Breast epithelium (tissue), 4 donors: ENCODE measurements around the gene AUH. TPM values are rescaled to one million over a fixed set of nuclear protein-coding genes. Genes with fewer than 3 reads are reported as not detected.
A peak's percentile ranks its signal among the peaks of the same experiment; 100 is the strongest.

Source experiments
- DNase-seq, 2 donors: peaks; one replicate each; pipeline ENCODE4 v3.0.0-alpha.2; 2019; ENCODE audit warnings: low spot score in 2 of 2
- H3K27ac ChIP-seq, 2 donors: fragments of 200-600 bp; sonication (generic) in 1 of 2; one replicate each; pipeline ENCODE4 v1.5.1; 2016 to 2019; ENCODE audit warnings: mild to moderate bottlenecking in 1 of 2
- H3K27me3 ChIP-seq, 2 donors: fragments of 200-600 bp; sonication (generic) in 1 of 2; one replicate each; pipeline versions ENCODE4 v1.5.1 to v1.6.0; 2017 to 2019; ENCODE audit warnings: control low read depth in 1 of 2, mild to moderate bottlenecking in 1 of 2
- H3K36me3 ChIP-seq: fragments of 200-600 bp; one replicate; pipeline ENCODE4 v1.5.1; 2019
- H3K4me1 ChIP-seq, 2 donors: fragments of 200-600 bp; sonication (generic); one replicate each; pipeline ENCODE4 v1.5.1; 2016 to 2019; ENCODE audit warnings: control low read depth in 1 of 2
- H3K4me3 ChIP-seq, 3 donors: fragments of 200-600 bp; sonication (generic); 1 replicate in 2 of 3; 2 replicates in 1 of 3; pipeline ENCODE4 v1.5.1; 2016 to 2019; ENCODE audit warnings: mild to moderate bottlenecking in 3 of 3, moderate library complexity in 2 of 3
- H3K9me3 ChIP-seq, 2 donors: fragments of 200-600 bp; sonication (generic) in 1 of 2; one replicate each; pipeline ENCODE4 v1.5.1; 2016 to 2019; ENCODE audit warnings: control low read depth in 1 of 2
- POLR2A ChIP-seq: fragments of 450-650 bp; IDR thresholded peaks from one replicate; pipeline ENCODE4 v1.6.1; 2016; ENCODE audit warnings: antibody characterized with exemption, mild to moderate bottlenecking, moderate library complexity
- POLR2AphosphoS5 ChIP-seq, 3 donors: sonication (generic); formaldehyde crosslinking; IDR thresholded peaks; one replicate each; pipeline ENCODE4 v1.6.1; 2017; ENCODE audit warnings: antibody characterized with exemption in 3 of 3
- intact Hi-C: fragments of 100-400 bp; cut with DNase I; formaldehyde crosslinking; loops from one replicate; pipeline ENCODE4 v1.15.1; 2023; ENCODE audit warnings: low total_unique reads
- total RNA-seq, 3 donors: library from RNA; depleted of rRNA; stranded (reverse); fragments of >200 nt; gene quantifications; one replicate each; pipeline ENCODE4 v1.1.0, GENCODE V29; 2016
- TF ChIP-seq, protein P1 (sequence below), 3 donors: fragments of 450-650 bp; IDR thresholded peaks; one replicate each; pipeline ENCODE4 v1.5.1; 2016 to 2017; ENCODE audit warnings: antibody characterized with exemption in 3 of 3, mild to moderate bottlenecking in 3 of 3, moderate library complexity in 3 of 3

AUH gene
- total RNA-seq, 3 donors from 2014 or later, result 34.2 to 64.4 (median 50.8) TPM

DNA sequence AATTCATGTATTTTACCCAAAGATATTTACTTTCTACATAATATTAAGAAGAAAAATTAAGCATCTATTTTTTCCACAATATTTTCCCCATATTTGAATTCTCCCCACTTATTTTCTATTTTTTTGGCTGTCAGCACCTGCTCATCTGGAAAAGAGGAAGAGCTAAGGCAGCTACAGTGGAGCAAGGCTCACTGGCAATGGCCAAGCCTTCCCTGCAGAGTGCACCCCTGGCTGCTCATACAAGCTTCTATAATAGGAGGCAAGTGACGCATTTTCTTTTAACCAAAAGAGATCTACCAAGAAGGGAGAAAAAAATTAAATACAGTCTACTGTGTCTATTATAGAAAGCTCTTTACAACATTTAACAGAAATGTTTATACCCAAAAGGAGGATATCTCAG is 72.5 kb downstream of the AUH start:
- no peak overlapping the region for H3K27ac ChIP-seq
- no peak for DNase-seq
- H3K4me3 ChIP-seq, result no peak overlapping the region
- H3K27me3 ChIP-seq, result no peaks in the 10 kb centered on the region
- no peaks in the 10 kb centered on the region for H3K4me1 ChIP-seq
- H3K9me3 ChIP-seq, result no peaks in the 10 kb centered on the region
- intact Hi-C loops, result no loop called here
- H3K36me3 ChIP-seq, result no peaks in the 10 kb centered on the region
- TF ChIP-seq POLR2A (no peak), POLR2AphosphoS5 (IDR thresholded peaks at IDR 0.05) (no peak)
- TF ChIP-seq, protein P1, sequence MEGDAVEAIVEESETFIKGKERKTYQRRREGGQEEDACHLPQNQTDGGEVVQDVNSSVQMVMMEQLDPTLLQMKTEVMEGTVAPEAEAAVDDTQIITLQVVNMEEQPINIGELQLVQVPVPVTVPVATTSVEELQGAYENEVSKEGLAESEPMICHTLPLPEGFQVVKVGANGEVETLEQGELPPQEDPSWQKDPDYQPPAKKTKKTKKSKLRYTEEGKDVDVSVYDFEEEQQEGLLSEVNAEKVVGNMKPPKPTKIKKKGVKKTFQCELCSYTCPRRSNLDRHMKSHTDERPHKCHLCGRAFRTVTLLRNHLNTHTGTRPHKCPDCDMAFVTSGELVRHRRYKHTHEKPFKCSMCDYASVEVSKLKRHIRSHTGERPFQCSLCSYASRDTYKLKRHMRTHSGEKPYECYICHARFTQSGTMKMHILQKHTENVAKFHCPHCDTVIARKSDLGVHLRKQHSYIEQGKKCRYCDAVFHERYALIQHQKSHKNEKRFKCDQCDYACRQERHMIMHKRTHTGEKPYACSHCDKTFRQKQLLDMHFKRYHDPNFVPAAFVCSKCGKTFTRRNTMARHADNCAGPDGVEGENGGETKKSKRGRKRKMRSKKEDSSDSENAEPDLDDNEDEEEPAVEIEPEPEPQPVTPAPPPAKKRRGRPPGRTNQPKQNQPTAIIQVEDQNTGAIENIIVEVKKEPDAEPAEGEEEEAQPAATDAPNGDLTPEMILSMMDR (IDR thresholded peaks at IDR 0.05), result no peak

DNA sequence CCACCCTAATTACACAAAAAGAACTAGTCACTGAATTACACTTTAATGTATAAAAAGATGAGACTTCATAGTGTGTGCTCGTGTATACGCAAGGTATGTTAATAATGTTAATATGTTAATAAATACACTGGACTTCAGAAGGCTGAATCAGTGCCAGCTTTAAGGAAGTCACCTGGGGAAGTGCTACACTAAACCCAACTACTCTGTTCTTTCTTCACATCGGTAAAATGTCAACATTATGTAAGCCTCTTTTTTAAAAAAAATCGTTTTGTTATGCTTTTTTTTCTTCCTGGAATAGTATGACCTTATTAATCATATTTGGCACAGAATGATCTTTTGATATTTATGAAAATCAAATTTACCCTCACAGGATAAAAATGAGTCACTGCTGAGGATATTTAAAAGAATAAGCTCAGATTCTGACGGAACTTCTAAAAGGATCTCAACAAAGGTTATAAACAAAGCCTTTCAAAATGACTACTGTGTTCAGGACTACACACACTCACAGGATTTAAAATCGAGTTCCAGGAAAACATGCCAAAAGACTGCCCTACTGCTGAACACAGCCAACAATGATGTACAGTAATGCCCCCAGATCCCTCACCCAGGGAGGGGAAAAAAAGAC is 75.9 kb downstream of the AUH start:
- H3K36me3 ChIP-seq, result no peaks in the 10 kb centered on the region
- H3K4me1 ChIP-seq, result no peaks in the 10 kb centered on the region
- H3K9me3 ChIP-seq, result no peaks in the 10 kb centered on the region
- TF ChIP-seq, protein P1 (IDR thresholded peaks at IDR 0.05), result no peak
- TF ChIP-seq POLR2A (no peak), POLR2AphosphoS5 (IDR thresholded peaks at IDR 0.05) (no peak)
- intact Hi-C loops, result no loop called here
- no peak overlapping the region for H3K4me3 ChIP-seq
- no peaks in the 10 kb centered on the region for H3K27me3 ChIP-seq
- peak overlapping the region; percentile 56 to 71 for H3K27ac ChIP-seq
- no peak for DNase-seq

DNA sequence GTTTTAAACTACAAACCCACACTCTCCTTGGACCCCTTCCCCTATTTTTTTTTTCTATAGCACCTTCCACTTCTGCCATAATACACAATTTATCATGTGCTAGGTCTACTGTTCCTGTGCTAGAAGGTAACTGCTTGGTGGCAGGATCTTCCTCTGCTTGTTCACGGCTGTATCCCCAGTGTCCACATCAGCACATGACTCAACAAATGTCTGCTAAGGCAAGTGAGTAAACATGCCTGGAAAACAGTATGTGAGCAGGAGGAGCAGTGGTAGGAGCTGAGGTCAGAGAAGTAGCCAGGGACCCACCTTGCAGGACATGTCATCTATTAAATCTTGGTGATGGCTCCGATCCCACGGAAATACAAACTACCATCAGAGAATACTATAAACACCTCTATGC is 79.4 kb downstream of the AUH start:
- Histone ChIP-seq H3K36me3 (no peaks in the 10 kb centered on the region), H3K9me3 (no peaks in the 10 kb centered on the region), H3K27me3 (no peaks in the 10 kb centered on the region), H3K4me1 (no peaks in the 10 kb centered on the region), H3K4me3 (no peak overlapping the region), H3K27ac (no peak overlapping the region)
- no peak for TF ChIP-seq POLR2AphosphoS5 (IDR thresholded peaks at IDR 0.05)
- no peak for TF ChIP-seq POLR2A
- TF ChIP-seq, protein P1 (IDR thresholded peaks at IDR 0.05), result no peak
- intact Hi-C loops, result no loop called here
- DNase-seq, result no peak

DNA sequence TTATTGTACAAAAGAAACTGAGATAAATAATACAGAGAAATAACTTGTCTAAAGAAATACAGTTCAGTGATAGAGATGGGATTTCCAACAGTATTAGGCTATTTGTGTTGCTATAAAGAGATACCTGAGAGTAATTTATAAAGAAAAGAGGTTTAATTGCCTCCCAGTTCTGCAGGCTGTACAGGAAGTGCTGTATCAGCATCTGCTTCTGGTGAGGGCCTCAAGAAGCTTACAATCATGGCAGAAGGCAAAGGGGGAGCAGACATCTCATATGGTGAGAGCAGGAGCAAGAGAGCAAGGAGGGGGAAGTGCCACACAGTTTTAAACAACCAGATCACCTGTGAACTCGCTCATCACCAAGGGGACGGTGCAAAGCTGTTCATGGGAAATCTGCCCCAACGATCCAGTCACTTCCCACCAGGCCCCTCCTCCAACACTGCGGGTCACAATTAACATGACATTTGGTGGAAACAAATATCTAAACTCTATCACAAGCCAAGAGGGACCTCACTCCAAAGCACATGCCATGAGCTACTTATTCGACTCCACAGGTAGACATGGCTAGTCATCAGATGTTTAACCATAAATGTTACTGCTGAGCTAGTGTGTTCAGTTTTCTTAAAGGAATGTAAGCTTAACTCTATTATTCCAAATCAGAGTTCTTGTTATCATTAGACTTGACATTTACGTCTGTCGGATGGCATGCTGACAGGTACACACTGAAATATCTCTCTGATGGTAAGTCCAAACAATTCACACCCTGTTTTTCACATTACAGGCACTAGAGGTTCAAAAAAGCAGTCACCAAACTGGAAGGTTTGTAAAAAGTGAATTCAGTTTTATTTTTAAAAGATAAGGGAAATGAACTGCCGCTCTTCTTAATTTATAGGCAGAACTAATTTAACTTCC is 82.2 kb downstream of the AUH start:
- DNase-seq, result no peak
- Histone ChIP-seq H3K27ac (no peak overlapping the region), H3K27me3 (no peaks in the 10 kb centered on the region), H3K4me3 (no peak overlapping the region), H3K9me3 (no peaks in the 10 kb centered on the region), H3K4me1 (no peaks in the 10 kb centered on the region), H3K36me3 (no peaks in the 10 kb centered on the region)
- TF ChIP-seq, protein P1 (IDR thresholded peaks at IDR 0.05), result no peak
- TF ChIP-seq POLR2A, result no peak
- intact Hi-C loops, result no loop called here

DNA sequence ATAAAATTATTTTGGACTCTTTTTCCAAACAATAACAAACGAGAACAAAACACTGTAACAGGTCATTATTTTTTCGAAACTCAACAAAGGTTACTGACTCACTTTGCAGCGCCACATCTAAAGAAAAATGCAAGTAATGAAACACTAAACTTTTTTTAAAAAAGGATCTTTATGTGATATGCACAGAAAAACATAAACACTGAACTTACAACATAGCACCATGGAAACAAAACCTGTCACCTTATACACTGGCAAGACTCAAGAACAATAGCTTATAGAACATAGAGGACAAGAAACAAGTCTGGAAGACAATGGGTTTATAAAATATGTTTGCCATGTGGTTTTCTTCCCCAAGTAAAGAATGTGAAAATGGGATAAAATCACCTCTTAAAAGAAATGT is 85.2 kb downstream of the AUH start:
- no peaks in the 10 kb centered on the region for H3K4me1 ChIP-seq
- no peak for DNase-seq
- no peaks in the 10 kb centered on the region for H3K9me3 ChIP-seq
- TF ChIP-seq, protein P1 (IDR thresholded peaks at IDR 0.05), result no peak
- TF ChIP-seq POLR2AphosphoS5 (IDR thresholded peaks at IDR 0.05), result no peak
- TF ChIP-seq POLR2A, result no peak
- H3K36me3 ChIP-seq, result no peaks in the 10 kb centered on the region
- H3K27me3 ChIP-seq, result no peaks in the 10 kb centered on the region
- intact Hi-C loops, result no loop called here
- H3K4me3 ChIP-seq, result no peak overlapping the region
- H3K27ac ChIP-seq, result no peak overlapping the region
